DMS153 treated with DMSO at 0.1 percent for 48 hours (cell line): ENCODE results near the gene CEP250.
"Not testable (repeated sequence)": the region's sequence is repeated elsewhere in the genome, so short reads cannot be mapped to it uniquely, and the experiment has no call there.

ENCODE experiments used
- DNase-seq: peaks from one replicate; lab custom pipeline; 2025; ENCODE audit not compliant: unreplicated experiment; lab: John Stamatoyannopoulos, UW

The CEP250 gene

GRCh38 chr20:35496481-35496880 is 41.1 kb downstream of the CEP250 start:
- no peak for DNase-seq

GRCh38 chr20:35497320-35497719 is 41.9 kb downstream of the CEP250 start:
- DNase-seq: no peak

GRCh38 chr20:35497780-35498189 is 42.4 kb downstream of the CEP250 start:
- no peak for DNase-seq

- DNase-seq: no peak
These were observed 43.9 kb downstream of the CEP250 start for GRCh38 chr20:35499271-35499670.

GRCh38 chr20:35502352-35502751 is 47.0 kb downstream of the CEP250 start:
- DNase-seq: no peak

- DNase-seq: no peak
These were observed 47.9 kb downstream of the CEP250 start for GRCh38 chr20:35503281-35503680.

- no peak for DNase-seq
These were observed 48.6 kb downstream of the CEP250 start for GRCh38 chr20:35503841-35504561.

GRCh38 chr20:35504751-35505150 is 49.4 kb downstream of the CEP250 start:
- no peak for DNase-seq

GRCh38 chr20:35506179-35506578 is 50.8 kb downstream of the CEP250 start:
- no peak for DNase-seq

- no peak for DNase-seq
These were observed 51.7 kb downstream of the CEP250 start for GRCh38 chr20:35506872-35507638.

GRCh38 chr20:35508493-35509218 is 53.3 kb downstream of the CEP250 start:
- no peak for DNase-seq

- no peak for DNase-seq
These were observed 55.7 kb downstream of the CEP250 start for GRCh38 chr20:35510951-35511735.

- DNase-seq: no peak
These were observed 56.5 kb downstream of the CEP250 start for GRCh38 chr20:35511814-35512420.

GRCh38 chr20:35514371-35514932 is 59.1 kb downstream of the CEP250 start:
- DNase-seq: no peak

- no peak for DNase-seq
These were observed 59.9 kb downstream of the CEP250 start for GRCh38 chr20:35515341-35515740.

- no peak for DNase-seq
These were observed 60.7 kb downstream of the CEP250 start for GRCh38 chr20:35515949-35516645.

GRCh38 chr20:35517125-35517524 is 61.7 kb downstream of the CEP250 start:
- DNase-seq: no peak

- DNase-seq: not testable (repeated sequence)
These were observed 62.4 kb downstream of the CEP250 start for GRCh38 chr20:35517767-35518166.

- DNase-seq: no peak
These were observed 63.6 kb downstream of the CEP250 start for GRCh38 chr20:35518955-35519354.
